GM12878 (cell line): ENCODE measurements around the gene THNSL1. TPM values are rescaled to one million over a fixed set of nuclear protein-coding genes. Genes with fewer than 3 reads are reported as not detected.

Source experiments
- ATAC-seq: fragments of 200-7000 bp; cut with Tn5 transposase; 3 replicates; pipeline ENCODE4 v1.9.1; 2020; ENCODE audit warnings: mild to moderate bottlenecking, moderate library complexity
- BruUV-seq: library from RNA; stranded (reverse); fragments of 400-500 nt; replicated peaks from 2 replicates; lab custom pipeline; 2021; lab: Mats Ljungman, UMichigan
- CTCF ChIA-PET: fragments of 300-600 bp; sonication (Branson Sonifier 250); formaldehyde crosslinking; extraction: SDS; loops from one replicate; lab custom pipeline; 2021; ENCODE audit warnings: inconsistent platforms; lab: Yijun Ruan, JAX
- POLR2A ChIA-PET: fragments of 350-600 bp; formaldehyde crosslinking; extraction: SDS; loops from one replicate; lab custom pipeline; 2021; ENCODE audit warnings: inconsistent platforms; lab: Charles Lee
- RAD21 ChIA-PET: fragments of 300-600 bp; sonication (Branson Sonifier 250); formaldehyde crosslinking; loops from one replicate; lab custom pipeline; 2023; ENCODE audit warnings: antibody characterized with exemption; ENCODE audit not compliant: unreplicated experiment; lab: Charles Lee
- SMC1A ChIA-PET: fragments of 300-600 bp; sonication (Branson Sonifier 250); formaldehyde crosslinking; loops from one replicate; lab custom pipeline; 2023; ENCODE audit not compliant: unreplicated experiment, uncharacterized antibody; lab: Charles Lee
- DNase-seq: peaks from one replicate; pipeline ENCODE4 v3.0.0-alpha.2; 2011; ENCODE audit warnings: low read depth, low spot score
- FAIRE-seq: peaks from 3 replicates; lab custom pipeline; 2011; peaks lifted over from hg19 to GRCh38; lab: Jason Lieb, UNC
- H2AFZ ChIP-seq: 2 replicates; pipeline ENCODE4 v1.6.0; 2011; ENCODE audit warnings: low read depth, low read length, control low read depth; ENCODE audit not compliant: control insufficient read depth
- H3K27ac ChIP-seq: 2 replicates; pipeline ENCODE4 v1.5.1; 2011; ENCODE audit warnings: control low read depth; ENCODE audit not compliant: control insufficient read depth, insufficient read depth
- H3K27me3 ChIP-seq, 2 experiments: replicated peaks in 1 of 2; 2 replicates each; pipeline versions ENCODE4 v1.6.0 to v1.6.1; 2011; ENCODE audit warnings: low read length in 1 of 2; ENCODE audit not compliant: control insufficient read depth in 2 of 2, insufficient read depth in 2 of 2
- H3K36me3 ChIP-seq, 2 experiments: 2 replicates each; pipeline ENCODE4 v1.5.1; 2011; ENCODE audit warnings: low read length in 1 of 2; ENCODE audit not compliant: control insufficient read depth in 2 of 2, insufficient read depth in 2 of 2
- H3K4me1 ChIP-seq: 2 replicates; pipeline ENCODE4 v1.6.1; 2011; ENCODE audit warnings: mild to moderate bottlenecking, low read length, moderate library complexity, mixed read lengths; ENCODE audit not compliant: control insufficient read depth, insufficient read depth
- H3K4me2 ChIP-seq: 2 replicates; pipeline ENCODE4 v1.6.0; 2011; ENCODE audit warnings: control low read depth; ENCODE audit not compliant: control insufficient read depth, insufficient read depth
- H3K4me3 ChIP-seq: fragments of 200-600 bp; sonication (generic); 2 replicates; pipeline ENCODE4 v1.5.1; 2016
- H3K79me2 ChIP-seq: 2 replicates; pipeline ENCODE4 v1.6.0; 2011; ENCODE audit warnings: low read length; ENCODE audit not compliant: control insufficient read depth, insufficient read depth
- H3K9ac ChIP-seq: 2 replicates; pipeline ENCODE4 v1.8.0; 2011; ENCODE audit warnings: low read length, control low read depth, mixed read lengths; ENCODE audit not compliant: control insufficient read depth, insufficient read depth
- H3K9me3 ChIP-seq: replicated peaks from 3 replicates; pipeline ENCODE4 v1.5.1; 2011; ENCODE audit warnings: mild to moderate bottlenecking, low read length; ENCODE audit not compliant: control insufficient read depth, insufficient read depth
- H4K20me1 ChIP-seq: 2 replicates; pipeline ENCODE4 v1.6.0; 2011; ENCODE audit not compliant: control insufficient read depth, insufficient read depth
- CBX5 ChIP-seq: sonication (generic); IDR thresholded peaks from 2 replicates; pipeline ENCODE4 v1.6.1; 2016; ENCODE audit warnings: low read depth, moderate library complexity, mild to moderate bottlenecking, inconsistent platforms
- EED ChIP-seq: sonication (generic); IDR thresholded peaks from 2 replicates; pipeline ENCODE4 v1.6.1; 2016; ENCODE audit warnings: antibody characterized with exemption, low read depth
- KLF5 ChIP-seq: fragments of 450-650 bp; IDR thresholded peaks from 2 replicates; pipeline ENCODE4 v1.6.1; 2014; ENCODE audit warnings: mild to moderate bottlenecking; ENCODE audit not compliant: partially characterized antibody
- NR2F1 ChIP-seq: fragments of 450-650 bp; conservative IDR thresholded peaks from 2 replicates; pipeline ENCODE4 v1.6.1; 2017; ENCODE audit warnings: mild to moderate bottlenecking
- PBX3 ChIP-seq: IDR thresholded peaks from 2 replicates; pipeline ENCODE4 v1.6.1; 2011; ENCODE audit warnings: mild to moderate bottlenecking, low read depth, low read length, moderate library complexity; ENCODE audit not compliant: insufficient replicate concordance
- PML ChIP-seq: IDR thresholded peaks from 2 replicates; pipeline ENCODE4 v1.6.1; 2012; ENCODE audit warnings: low read length, inconsistent platforms
- SKIL ChIP-seq: fragments of 450-650 bp; IDR thresholded peaks from 2 replicates; pipeline ENCODE4 v1.6.1; 2017; ENCODE audit warnings: mild to moderate bottlenecking, low read depth, inconsistent platforms; ENCODE audit not compliant: poor library complexity, severe bottlenecking
- SPI1 ChIP-seq: IDR thresholded peaks from 2 replicates; pipeline ENCODE4 v1.6.1; 2011; ENCODE audit warnings: low read depth, mild to moderate bottlenecking, low read length, moderate library complexity, borderline replicate concordance; ENCODE audit not compliant: insufficient read depth
- SRF ChIP-seq, 2 experiments: IDR thresholded peaks; 2 replicates each; pipeline ENCODE4 v1.6.1; 2011; ENCODE audit warnings: low read depth in 2 of 2, low read length in 2 of 2, mild to moderate bottlenecking in 1 of 2, moderate library complexity in 1 of 2
- STAT1 ChIP-seq: fragments of 450-650 bp; conservative IDR thresholded peaks from 2 replicates; pipeline ENCODE4 v1.6.1; 2014; ENCODE audit warnings: antibody characterized with exemption, mild to moderate bottlenecking
- ZNF24 ChIP-seq: fragments of 450-650 bp; IDR thresholded peaks from 2 replicates; pipeline ENCODE4 v1.6.1; 2017; ENCODE audit warnings: antibody characterized with exemption, mild to moderate bottlenecking
- WGBS: methylation state at CpG from one replicate; pipeline ENCODE4 v1.1.6; 2016; ENCODE audit warnings: low lambda C conversion rate; ENCODE audit not compliant: insufficient replicate concordance, insufficient coverage; ENCODE audit errors: missing lambda C conversion rate; 5-methylcytosine and 5-hydroxymethylcytosine counted together
- in situ Hi-C: fragments of 300-500 bp; cut with MboI; formaldehyde crosslinking; loops from 9 replicates; pipeline ENCODE4 v1.14.3; 2018; ENCODE audit warnings: mixed read lengths
- intact Hi-C: fragments of 100-400 bp; cut with micrococcal nuclease; formaldehyde crosslinking; loops from one replicate; pipeline ENCODE4 v1.14.2; 2022; ENCODE audit not compliant: unreplicated experiment
- polyA plus RNA-seq, 11 experiments: library from polyadenylated mRNA; depleted of rRNA in 4 of 11; unstranded in 6 of 11; stranded (reverse) in 5 of 11; fragments of >200 nt; fragmentation: Nextera tagmentation in 4 of 11; fragmentation: Illumina TruSeq in 1 of 11; extraction: Ambion mirVana in 4 of 11; extraction: Trizol in 1 of 11; gene quantifications; 1 replicate in 1 of 11; 2 replicates in 10 of 11; pipeline versions ENCODE4 v1.2.1 to v1.2.3, GENCODE V29; 2011 to 2016; ENCODE audit warnings: inconsistent platforms in 2 of 11, missing spikeins in 2 of 11, low read depth in 1 of 11
- total RNA-seq, 4 experiments: library from RNA; depleted of rRNA in 3 of 4; stranded (reverse); fragments of >200 nt in 3 of 4; fragmentation: Illumina TruSeq in 1 of 4; extraction: Trizol in 1 of 4; gene quantifications; 2 replicates each; pipeline versions ENCODE4 v1.2.1 to v1.2.3, GENCODE V29; 2013 to 2021
- TF ChIP-seq, protein P1 (sequence below): fragments of 450-650 bp; IDR thresholded peaks from 2 replicates; pipeline ENCODE4 v1.6.1; 2017; ENCODE audit warnings: low read depth, mild to moderate bottlenecking, moderate library complexity
- TF ChIP-seq, protein P2 (sequence below): fragments of 450-650 bp; IDR thresholded peaks from 2 replicates; pipeline ENCODE4 v1.6.1; 2017; ENCODE audit warnings: antibody characterized with exemption, mild to moderate bottlenecking, moderate library complexity
- TF ChIP-seq, protein P3 (sequence below): IDR thresholded peaks from 2 replicates; pipeline ENCODE4 v1.6.1; 2012; ENCODE audit warnings: low read length, inconsistent platforms

THNSL1 gene
- total and polyA plus RNA-seq, 10 of the 15 experiments (the other 5 are each of a cell fraction or from before 2014, with no cell fraction given), result 4.2 to 17.5 (median 6.2) TPM

DNA sequence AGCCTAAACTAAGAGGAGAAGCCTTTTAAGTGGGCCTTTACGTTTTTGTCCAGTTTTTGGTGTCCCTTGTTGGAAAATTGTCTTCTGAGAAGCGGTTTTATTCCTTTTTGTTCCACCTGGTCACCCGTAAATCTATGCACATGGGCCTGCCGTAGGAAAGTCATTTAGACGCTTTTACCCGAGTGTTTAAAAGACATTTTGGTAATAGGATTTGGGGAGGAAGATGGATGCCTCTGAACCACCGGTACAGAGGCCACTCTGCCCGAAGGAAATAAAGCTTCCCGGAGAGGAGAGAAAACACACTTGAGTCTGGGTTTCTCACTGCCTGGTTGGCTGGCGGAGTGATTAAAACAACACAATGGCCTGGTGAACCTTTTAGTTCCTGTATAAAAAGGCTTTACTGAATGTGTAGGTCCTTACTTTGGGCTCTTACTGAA is 760 bp downstream of the THNSL1 start:
- Histone ChIP-seq H3K4me3 (peak overlapping the region; percentile 81), H4K20me1 (no peaks in the 10 kb centered on the region), H3K36me3 (no peaks in the 10 kb centered on the region), H3K27ac (peak overlapping the region; percentile 80), H3K9ac (peak overlapping the region; percentile 86), H3K4me1 (peaks cover 4% of the 10 kb centered on the region), H3K27me3 (no peaks in the 10 kb centered on the region), H3K9me3 (no peaks in the 10 kb centered on the region; the same call in 2 of the 3 replicates), H2AFZ (peak overlapping the region; percentile 93), H3K79me2 (no peaks in the 10 kb centered on the region; the same call in 1 of the 2 replicates), H3K4me2 (peak overlapping the region; percentile 83)
- ATAC-seq, result peak; percentile 9
- POLR2A ChIA-PET, result interaction anchor here (1.4 kb wide), 1 partner anchor 395 kb away, joined by 3 read pairs; no protein-coding TSS in a partner anchor
- no peak for FAIRE-seq
- intact Hi-C loops (loop anchor here (10.0 kb wide), 2 partner anchors 58 to 292 kb away; partner anchors contain the start of gene ARHGAP21), in situ Hi-C loops (no loop called here)
- SMC1A ChIA-PET, result interaction anchor here (1.0 kb wide), 1 partner anchor 70 kb away, joined by 4 read pairs; no protein-coding TSS in a partner anchor
- RAD21 ChIA-PET, result interaction anchor here (1.0 to 1.6 kb wide), 3 partner anchors 19 to 87 kb away, joined by 4 to 12 read pairs (median 4); partner anchors contain the start of gene PRTFDC1
- DNase-seq, result peak; percentile 20
- CTCF ChIA-PET, result interaction anchor here (1.1 kb wide), 1 partner anchor 8 kb away, joined by 3 read pairs; no protein-coding TSS in a partner anchor
- BruUV-seq, result TSS peak; percentile 93
- WGBS, result 1% methylated on average over 10 of the region's 10 CpGs
- TF ChIP-seq SPI1, result no peak
- TF ChIP-seq, protein P1, sequence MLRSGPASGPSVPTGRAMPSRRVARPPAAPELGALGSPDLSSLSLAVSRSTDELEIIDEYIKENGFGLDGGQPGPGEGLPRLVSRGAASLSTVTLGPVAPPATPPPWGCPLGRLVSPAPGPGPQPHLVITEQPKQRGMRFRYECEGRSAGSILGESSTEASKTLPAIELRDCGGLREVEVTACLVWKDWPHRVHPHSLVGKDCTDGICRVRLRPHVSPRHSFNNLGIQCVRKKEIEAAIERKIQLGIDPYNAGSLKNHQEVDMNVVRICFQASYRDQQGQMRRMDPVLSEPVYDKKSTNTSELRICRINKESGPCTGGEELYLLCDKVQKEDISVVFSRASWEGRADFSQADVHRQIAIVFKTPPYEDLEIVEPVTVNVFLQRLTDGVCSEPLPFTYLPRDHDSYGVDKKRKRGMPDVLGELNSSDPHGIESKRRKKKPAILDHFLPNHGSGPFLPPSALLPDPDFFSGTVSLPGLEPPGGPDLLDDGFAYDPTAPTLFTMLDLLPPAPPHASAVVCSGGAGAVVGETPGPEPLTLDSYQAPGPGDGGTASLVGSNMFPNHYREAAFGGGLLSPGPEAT, result peak; percentile 47; the same call in 1 of the 2 replicates
- TF ChIP-seq, protein P2, sequence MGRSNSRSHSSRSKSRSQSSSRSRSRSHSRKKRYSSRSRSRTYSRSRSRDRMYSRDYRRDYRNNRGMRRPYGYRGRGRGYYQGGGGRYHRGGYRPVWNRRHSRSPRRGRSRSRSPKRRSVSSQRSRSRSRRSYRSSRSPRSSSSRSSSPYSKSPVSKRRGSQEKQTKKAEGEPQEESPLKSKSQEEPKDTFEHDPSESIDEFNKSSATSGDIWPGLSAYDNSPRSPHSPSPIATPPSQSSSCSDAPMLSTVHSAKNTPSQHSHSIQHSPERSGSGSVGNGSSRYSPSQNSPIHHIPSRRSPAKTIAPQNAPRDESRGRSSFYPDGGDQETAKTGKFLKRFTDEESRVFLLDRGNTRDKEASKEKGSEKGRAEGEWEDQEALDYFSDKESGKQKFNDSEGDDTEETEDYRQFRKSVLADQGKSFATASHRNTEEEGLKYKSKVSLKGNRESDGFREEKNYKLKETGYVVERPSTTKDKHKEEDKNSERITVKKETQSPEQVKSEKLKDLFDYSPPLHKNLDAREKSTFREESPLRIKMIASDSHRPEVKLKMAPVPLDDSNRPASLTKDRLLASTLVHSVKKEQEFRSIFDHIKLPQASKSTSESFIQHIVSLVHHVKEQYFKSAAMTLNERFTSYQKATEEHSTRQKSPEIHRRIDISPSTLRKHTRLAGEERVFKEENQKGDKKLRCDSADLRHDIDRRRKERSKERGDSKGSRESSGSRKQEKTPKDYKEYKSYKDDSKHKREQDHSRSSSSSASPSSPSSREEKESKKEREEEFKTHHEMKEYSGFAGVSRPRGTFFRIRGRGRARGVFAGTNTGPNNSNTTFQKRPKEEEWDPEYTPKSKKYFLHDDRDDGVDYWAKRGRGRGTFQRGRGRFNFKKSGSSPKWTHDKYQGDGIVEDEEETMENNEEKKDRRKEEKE, result no peak
- TF ChIP-seq SRF (IDR thresholded peaks at IDR 0.05; ENCODE audit: low read depth in 2 of 2, low read length in 2 of 2), result no peak
- no peak for TF ChIP-seq CBX5
- TF ChIP-seq PML, result 0 out of 2 replicates have a peak, but pooled peaks have one; percentile 70
- TF ChIP-seq SKIL, result no peak
- TF ChIP-seq STAT1, result 0 out of 2 replicates have a peak, but pooled peaks have one; percentile 2
- TF ChIP-seq ZNF24, result no peak
- no peak for TF ChIP-seq PBX3
- TF ChIP-seq KLF5, result peak; percentile 1
- no peak for TF ChIP-seq EED
- TF ChIP-seq NR2F1, result no peak
- TF ChIP-seq, protein P3, sequence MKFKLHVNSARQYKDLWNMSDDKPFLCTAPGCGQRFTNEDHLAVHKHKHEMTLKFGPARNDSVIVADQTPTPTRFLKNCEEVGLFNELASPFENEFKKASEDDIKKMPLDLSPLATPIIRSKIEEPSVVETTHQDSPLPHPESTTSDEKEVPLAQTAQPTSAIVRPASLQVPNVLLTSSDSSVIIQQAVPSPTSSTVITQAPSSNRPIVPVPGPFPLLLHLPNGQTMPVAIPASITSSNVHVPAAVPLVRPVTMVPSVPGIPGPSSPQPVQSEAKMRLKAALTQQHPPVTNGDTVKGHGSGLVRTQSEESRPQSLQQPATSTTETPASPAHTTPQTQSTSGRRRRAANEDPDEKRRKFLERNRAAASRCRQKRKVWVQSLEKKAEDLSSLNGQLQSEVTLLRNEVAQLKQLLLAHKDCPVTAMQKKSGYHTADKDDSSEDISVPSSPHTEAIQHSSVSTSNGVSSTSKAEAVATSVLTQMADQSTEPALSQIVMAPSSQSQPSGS, result 0 out of 2 replicates have a peak, but pooled peaks have one; percentile 31
